ENCODE data around the gene AP2B1.
"Not testable (repeated sequence)": the region's sequence is repeated elsewhere in the genome, so short reads cannot be mapped to it uniquely, and the experiment has no call there.

Gene AP2B1

GRCh38 chr17:35703308-35703707 lies 116.2 kb downstream of the AP2B1 start:
- not testable (repeated sequence) for DNase-seq

DNA sequence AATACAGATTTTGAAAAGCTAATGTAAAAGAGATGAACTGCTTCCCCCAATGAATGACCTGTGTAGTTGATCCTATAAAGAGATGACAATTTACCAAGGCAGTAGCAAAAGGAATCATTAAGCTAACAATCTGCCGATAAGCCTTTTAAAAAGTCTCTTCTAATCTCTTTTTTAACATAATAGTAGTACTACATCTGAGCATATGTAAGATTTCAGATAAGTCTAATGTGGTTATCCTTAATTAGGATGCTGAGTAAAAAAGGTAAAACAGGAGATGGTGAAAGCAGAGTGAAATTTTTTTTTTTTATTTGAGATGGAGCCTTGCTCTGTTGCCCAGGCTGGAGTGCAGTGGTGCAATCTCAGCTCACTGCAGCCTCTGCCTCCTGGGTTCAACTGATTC lies 118.1 kb downstream of the AP2B1 start:
- no peak for DNase-seq

DNA sequence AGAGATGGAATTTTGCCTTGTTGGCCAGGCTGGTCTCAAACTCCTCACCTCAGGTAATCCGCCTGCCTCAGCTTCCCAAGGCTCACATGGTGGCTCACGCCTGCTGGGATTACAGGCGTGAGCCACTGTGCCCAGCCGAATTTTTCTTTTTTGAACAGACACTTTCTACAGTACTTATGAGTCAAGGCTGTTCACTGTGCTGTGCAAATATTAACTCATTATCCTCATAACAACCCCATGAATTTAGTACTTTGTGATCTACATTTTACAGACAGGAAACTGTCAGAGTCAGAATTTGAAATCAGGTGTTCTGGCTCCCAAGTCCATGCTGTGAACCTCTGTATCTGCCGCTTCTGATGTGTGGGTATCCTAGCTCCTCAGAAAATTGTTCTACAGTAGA lies 118.6 kb downstream of the AP2B1 start:
- no peak for DNase-seq

DNA sequence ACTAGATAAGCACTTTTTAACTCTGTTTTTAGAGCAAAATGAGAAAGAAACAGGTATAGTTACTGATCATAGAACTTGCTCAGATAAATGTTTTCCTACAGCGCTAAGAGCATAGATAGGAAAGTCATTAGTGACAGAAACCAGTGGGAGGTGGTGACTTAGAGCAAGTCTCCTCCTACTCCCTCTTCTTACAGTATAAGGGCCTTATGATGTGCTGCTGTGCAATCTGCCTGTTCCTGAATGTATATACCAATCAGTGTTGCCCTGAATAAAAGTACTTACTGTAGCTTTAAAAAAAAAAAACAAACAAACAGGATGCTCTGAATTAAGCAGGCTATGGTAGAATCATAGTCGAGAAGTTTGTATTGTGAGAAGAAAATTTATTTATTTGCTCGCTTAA lies 121.0 kb downstream of the AP2B1 start:
- no peak for DNase-seq

- DNase-seq: no peak
Observed at GRCh38 chr17:35708951-35709350, 121.8 kb downstream of the AP2B1 start.

GRCh38 chr17:35709874-35710273 lies 122.8 kb downstream of the AP2B1 start:
- DNase-seq: no peak

DNA sequence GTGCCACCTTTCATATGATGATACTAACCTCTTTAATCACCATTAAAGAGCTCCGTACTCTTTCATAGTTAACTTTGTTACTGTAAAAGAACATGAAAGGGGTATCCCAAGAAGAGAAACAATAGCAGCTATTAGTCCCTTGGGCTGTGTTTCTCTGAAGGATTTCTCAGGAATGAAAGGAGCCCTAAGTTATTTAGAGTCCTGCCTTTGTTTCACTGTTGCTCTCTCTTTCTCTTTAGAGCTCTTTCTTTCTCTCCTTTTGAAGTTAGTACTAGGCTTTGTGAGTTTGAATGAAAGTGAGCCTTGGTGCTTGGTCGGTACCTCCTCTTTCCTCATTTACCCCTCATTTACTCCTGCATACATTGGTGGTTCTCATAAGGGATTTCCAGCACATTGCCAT lies 123.8 kb downstream of the AP2B1 start:
- DNase-seq: no peak

DNA sequence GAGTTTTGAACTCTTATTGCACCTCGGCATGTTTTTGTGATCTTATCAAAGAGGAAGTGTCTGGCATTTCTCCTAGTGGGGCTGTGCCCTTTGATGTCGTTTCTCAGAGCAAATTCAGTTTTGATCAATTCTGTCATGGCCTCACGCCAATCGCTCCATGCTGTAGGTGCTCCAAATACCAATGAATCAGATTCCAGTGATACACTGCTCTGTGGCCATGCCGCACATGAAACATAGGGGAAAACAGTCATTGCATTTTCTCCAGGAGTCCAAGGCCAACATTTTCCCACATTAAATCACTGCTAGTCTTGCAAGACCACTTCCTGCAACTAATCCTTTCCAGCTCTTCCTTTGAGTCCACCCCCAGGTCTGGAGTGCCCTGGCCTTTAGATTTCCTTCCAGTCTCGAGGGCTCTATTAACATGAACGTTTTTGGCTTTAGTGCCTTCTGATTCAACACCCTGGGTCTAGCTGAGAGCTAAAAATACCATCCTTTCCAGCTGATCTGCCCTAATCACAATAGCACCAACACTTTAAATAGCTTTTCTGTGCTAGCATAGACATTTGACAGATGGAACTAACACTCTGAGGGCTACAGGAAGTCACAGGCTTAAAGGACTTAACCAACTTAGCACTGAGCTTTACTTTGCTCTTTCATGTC lies 126.1 kb downstream of the AP2B1 start:
- no peak for DNase-seq

- DNase-seq: no peak
Observed at GRCh38 chr17:35714988-35715387, 127.9 kb downstream of the AP2B1 start.

- DNase-seq: no peak
Observed at GRCh38 chr17:35715416-35715815, 128.3 kb downstream of the AP2B1 start.

DNA sequence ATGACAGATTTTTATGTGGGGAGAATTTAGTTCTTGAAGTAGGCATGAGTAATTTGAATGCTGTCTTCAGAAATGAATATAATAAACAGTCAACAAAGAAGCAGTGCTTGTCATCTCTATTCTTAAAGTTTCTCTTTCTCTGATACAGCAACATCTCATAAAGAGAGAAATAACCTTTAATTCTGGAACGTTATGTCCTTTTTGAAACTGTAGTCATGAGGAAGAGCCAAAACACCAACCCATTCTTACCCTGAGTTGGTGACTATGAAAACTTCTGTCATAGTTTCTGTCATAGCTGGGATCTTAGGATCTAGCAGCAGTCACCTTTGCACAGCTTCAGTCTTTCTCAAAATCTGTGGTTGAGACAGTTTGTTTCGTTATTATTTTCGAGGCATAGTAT lies 129.1 kb downstream of the AP2B1 start:
- DNase-seq: no peak

GRCh38 chr17:35716897-35717465 lies 129.9 kb downstream of the AP2B1 start:
- no peak for DNase-seq

DNA sequence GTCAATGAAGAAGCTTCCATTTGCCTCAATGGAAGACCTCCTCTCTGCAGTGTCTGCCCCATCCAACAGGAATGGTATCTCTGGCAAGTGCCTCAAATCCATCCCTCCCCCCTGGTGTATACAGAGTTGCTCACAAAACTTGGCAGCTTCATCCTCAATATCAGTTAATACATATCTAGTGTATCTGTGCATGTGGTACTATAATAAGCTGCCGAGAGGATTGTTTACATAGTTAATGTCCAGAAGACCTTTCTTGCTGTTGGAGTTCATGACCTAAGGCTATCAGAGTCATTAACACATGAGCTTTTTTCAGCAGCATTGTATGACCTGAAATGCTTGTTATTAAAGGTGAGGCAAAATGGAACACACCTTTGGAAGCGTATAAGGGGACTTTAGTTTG lies 130.4 kb downstream of the AP2B1 start:
- DNase-seq: no peak

- no peak for DNase-seq
Observed at GRCh38 chr17:35723735-35724134, 136.6 kb downstream of the AP2B1 start.

- no peak for DNase-seq
Observed at GRCh38 chr17:35725058-35725457, 137.9 kb downstream of the AP2B1 start.

- no peak for DNase-seq
Observed at GRCh38 chr17:35725802-35726126, 138.6 kb downstream of the AP2B1 start.

DNA sequence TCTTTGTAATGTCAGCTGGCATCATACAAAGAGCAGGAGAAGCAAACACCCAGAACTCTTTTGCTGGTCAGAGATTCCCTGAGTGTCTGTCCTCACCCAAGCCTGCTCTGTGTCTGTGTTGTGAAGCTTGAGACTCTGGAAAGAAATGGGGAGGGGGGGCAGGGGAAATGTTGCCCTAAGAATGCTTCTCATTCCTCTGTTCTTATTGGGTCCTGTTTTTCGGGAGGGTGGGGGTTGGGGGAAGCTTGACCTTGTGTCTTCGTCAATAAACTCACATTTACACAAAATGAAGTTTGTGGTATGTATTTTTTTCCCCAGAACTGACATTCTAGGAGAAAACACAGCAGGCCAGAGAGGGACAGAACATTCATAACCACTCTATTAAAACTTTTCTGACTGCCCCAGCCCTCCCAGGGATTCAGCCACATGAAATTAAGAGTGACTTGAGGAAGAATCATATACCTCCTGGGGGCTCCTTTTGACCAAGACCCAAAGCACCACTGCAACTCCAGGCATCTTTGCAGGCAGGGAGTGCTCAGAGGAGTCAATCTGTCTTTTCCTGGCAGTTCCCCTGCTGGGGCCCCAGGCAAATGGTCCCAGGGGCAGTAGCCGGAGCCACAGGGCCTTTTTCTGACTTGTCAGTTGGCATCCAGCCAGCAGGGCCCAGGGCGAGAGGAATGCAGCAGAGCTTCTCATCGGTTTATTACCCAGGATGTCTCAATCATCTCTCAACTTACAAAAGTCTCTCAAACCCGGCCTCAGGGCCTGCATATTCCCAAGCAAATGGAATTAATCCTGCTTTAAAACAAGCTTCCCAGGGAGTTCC lies 139.2 kb downstream of the AP2B1 start:
- no peak for DNase-seq

DNA sequence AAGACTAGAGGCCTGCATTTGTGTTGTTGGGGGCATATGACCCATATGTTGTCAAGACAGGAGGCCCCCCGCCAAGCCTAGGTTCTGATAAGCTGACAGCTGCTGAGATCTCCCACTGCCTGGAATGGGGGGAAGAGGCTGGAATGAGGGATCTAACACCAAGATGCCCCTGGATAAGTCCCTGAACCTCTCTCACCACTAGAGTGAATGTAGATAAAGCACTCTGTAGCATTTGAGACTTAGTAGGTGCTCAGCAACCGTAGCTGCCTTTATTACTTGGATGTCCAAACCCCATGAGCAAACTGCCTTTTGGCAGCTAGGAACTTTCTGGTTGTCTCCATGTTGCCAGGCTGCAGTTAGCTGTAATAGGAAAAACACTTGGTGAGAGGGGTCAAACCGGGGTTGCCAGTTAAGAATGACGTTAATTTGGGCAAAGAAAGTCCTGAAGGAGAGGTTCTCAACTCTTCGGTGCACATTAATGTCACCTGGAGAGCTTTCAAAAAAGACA lies 139.9 kb downstream of the AP2B1 start:
- no peak for DNase-seq

- no peak for DNase-seq
Observed at GRCh38 chr17:35727635-35728034, 140.5 kb downstream of the AP2B1 start.

DNA sequence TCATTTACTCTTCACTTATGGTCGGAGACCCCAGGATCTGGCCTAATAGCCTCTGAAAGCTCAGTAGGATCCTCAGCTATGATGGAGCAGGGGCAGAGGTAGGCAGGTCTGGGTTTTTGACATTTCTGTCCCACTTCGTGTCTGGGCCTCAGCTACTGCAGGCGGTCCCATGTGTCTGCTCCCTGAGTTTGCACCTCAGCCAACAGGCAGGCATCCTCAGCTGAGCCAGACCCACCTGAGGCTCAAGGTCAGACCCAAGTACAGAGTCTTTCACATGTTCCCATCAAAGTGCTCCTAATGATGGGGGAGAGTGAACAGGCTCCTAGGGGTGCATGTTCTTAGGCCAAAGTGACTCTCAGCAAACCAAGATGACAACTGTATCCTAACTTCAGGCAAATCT lies 141.4 kb downstream of the AP2B1 start:
- DNase-seq: no peak

DNA sequence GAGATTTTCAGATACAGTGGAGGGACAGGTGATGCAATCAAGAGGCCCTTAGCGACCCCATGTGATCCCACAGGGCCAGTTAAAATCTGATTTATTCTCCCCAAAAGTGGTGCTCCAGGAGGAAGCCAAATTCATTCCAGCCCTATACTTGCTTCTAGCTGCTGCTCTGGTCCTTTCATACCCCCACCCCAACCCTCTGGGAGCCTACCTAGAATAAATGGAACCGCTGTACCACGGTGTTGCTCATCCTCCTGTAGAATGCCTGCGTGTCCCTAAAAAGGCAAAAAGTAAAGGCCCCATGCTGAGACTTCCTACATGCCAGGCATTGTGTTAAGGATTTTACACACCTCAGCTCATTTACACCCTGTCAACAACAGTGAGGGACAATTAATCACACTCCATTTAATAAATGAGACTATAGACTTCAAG lies 142.3 kb downstream of the AP2B1 start:
- DNase-seq: no peak

- DNase-seq: no peak
Observed at GRCh38 chr17:35730400-35731005, 143.4 kb downstream of the AP2B1 start.

GRCh38 chr17:35731239-35731916 lies 144.3 kb downstream of the AP2B1 start, which contains the start of gene RASL10B:
RASL10B (plus strand) TSS chr17:35731639; CDS start chr17:35735185, 3,546 bp downstream.
- DNase-seq: no peak

Data from activated CD4-positive, alpha-beta T cell treated with anti-CD3 and anti-CD28 coated beads, Interleukin-2, Interleukin-6, amounts not matched to agents 100 ng/mL and 50 ng/mL, durations not matched to agents 16 hours and 8 hours (primary cell).